Measurements from ENCODE around the gene MVK.

MVK gene

GRCh38 chr12:109542876-109543275 lies 30.7 kb upstream of the MVK start:
- in situ Hi-C loops (cut with MboI; ENCODE audit: low pct_unique_long_range_greater_than_20kb, low sequenced_read_pairs, unreplicated experiment): no loop called here
- no peak for TF ChIP-seq CTCF (IDR thresholded peaks at IDR 0.05; ENCODE audit: extremely low read depth, insufficient read depth, missing control alignments)
- no peak for DNase-seq (ENCODE audit: low spot score)

GRCh38 chr12:109544955-109545531 lies 28.6 kb upstream of the MVK start:
- in situ Hi-C loops (cut with MboI; ENCODE audit: low pct_unique_long_range_greater_than_20kb, low sequenced_read_pairs, unreplicated experiment): no loop called here
- no peak for DNase-seq (ENCODE audit: low spot score)
- no peak for TF ChIP-seq CTCF (IDR thresholded peaks at IDR 0.05; ENCODE audit: extremely low read depth, insufficient read depth, missing control alignments)

- in situ Hi-C loops (cut with MboI; ENCODE audit: low pct_unique_long_range_greater_than_20kb, low sequenced_read_pairs, unreplicated experiment): no loop called here
- no peak for DNase-seq (ENCODE audit: low spot score)
- TF ChIP-seq CTCF (IDR thresholded peaks at IDR 0.05; ENCODE audit: extremely low read depth, insufficient read depth, missing control alignments): no peak
These were observed 27.8 kb upstream of the MVK start for GRCh38 chr12:109545826-109546225.

- TF ChIP-seq CTCF (IDR thresholded peaks at IDR 0.05; ENCODE audit: extremely low read depth, insufficient read depth, missing control alignments): no peak
- in situ Hi-C loops (cut with MboI; ENCODE audit: low pct_unique_long_range_greater_than_20kb, low sequenced_read_pairs, unreplicated experiment): no loop called here
- DNase-seq (ENCODE audit: low spot score): no peak
These were observed 26.3 kb upstream of the MVK start for GRCh38 chr12:109547286-109547685.

- in situ Hi-C loops (cut with MboI; ENCODE audit: low pct_unique_long_range_greater_than_20kb, low sequenced_read_pairs, unreplicated experiment): no loop called here
- TF ChIP-seq CTCF (IDR thresholded peaks at IDR 0.05; ENCODE audit: extremely low read depth, insufficient read depth, missing control alignments): no peak
- no peak for DNase-seq (ENCODE audit: low spot score)
These were observed 25.3 kb upstream of the MVK start for GRCh38 chr12:109548258-109548657.

- in situ Hi-C loops (cut with MboI; ENCODE audit: low pct_unique_long_range_greater_than_20kb, low sequenced_read_pairs, unreplicated experiment): no loop called here
- DNase-seq (ENCODE audit: low spot score): no peak
- no peak for TF ChIP-seq CTCF (IDR thresholded peaks at IDR 0.05; ENCODE audit: extremely low read depth, insufficient read depth, missing control alignments)
These were observed 23.9 kb upstream of the MVK start for GRCh38 chr12:109549613-109550270.

Data from GM13977 (cell line).